ENCODE results near the gene ECI1.

DNA sequence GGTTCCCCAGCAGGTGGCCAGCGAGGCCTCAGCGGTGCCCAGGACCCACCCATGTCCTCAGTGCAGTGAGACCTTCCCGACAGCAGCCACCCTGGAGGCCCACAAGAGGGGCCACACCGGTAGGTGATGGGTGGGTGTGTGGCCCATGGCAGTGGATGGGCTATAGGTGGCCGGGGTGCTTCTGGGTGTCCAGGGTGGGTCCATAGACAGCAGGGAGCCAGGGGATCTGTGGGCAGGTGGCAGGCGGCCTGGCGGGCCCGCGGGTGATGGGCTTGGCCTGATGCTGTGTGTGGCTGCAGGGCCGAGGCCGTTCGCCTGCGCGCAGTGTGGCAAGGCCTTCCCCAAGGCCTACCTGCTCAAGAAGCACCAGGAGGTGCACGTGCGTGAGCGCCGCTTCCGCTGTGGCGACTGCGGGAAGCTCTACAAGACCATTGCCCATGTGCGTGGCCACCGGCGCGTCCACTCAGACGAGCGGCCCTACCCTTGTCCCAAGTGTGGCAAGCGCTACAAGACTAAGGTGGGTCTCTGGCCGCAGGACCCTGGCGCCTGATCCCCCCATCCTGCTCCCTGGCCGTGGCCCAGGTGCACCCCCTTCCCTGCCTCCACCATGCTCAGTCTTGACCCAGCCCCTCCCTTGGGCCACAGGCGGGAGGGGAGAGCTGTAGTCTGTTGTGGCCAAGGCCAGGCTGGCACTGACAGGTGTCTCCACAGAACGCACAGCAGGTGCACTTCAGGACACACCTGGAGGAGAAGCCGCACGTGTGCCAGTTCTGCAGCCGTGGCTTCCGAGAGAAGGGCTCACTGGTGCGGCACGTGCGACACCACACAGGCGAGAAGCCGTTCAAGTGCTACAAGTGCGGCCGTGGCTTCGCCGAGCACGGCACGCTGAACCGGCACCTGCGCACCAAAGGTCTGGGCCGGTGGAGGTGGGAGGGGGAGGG lies 17.2 kb downstream of the ECI1 start:
- TF ChIP-seq CTCF (conservative IDR thresholded peaks at IDR 0.05 in 1 of 2, IDR thresholded peaks at IDR 0.05 in 1 of 2; ENCODE audit: extremely low read depth in 1 of 2, insufficient read depth in 1 of 2, low read depth in 1 of 2, low read length in 2 of 2) (no peak), EZH2 (IDR thresholded peaks at IDR 0.05; ENCODE audit: borderline replicate concordance, low read length) (no peak)
